GM10266 (cell line): Measurements from ENCODE around the gene CDCA5.
A peak's percentile ranks its signal among the peaks of the same experiment; 100 is the strongest.

Experiments
- DNase-seq: peaks from one replicate; pipeline ENCODE4 v3.0.0; 2012; ENCODE audit errors: extremely low spot score
- TF ChIP-seq, protein P1 (sequence below): IDR thresholded peaks from 2 replicates; pipeline ENCODE4 v1.5.1; 2012; ENCODE audit warnings: mild to moderate bottlenecking, low read depth; ENCODE audit not compliant: control insufficient read depth, insufficient read depth; ENCODE audit errors: missing control alignments

CDCA5 gene

DNA sequence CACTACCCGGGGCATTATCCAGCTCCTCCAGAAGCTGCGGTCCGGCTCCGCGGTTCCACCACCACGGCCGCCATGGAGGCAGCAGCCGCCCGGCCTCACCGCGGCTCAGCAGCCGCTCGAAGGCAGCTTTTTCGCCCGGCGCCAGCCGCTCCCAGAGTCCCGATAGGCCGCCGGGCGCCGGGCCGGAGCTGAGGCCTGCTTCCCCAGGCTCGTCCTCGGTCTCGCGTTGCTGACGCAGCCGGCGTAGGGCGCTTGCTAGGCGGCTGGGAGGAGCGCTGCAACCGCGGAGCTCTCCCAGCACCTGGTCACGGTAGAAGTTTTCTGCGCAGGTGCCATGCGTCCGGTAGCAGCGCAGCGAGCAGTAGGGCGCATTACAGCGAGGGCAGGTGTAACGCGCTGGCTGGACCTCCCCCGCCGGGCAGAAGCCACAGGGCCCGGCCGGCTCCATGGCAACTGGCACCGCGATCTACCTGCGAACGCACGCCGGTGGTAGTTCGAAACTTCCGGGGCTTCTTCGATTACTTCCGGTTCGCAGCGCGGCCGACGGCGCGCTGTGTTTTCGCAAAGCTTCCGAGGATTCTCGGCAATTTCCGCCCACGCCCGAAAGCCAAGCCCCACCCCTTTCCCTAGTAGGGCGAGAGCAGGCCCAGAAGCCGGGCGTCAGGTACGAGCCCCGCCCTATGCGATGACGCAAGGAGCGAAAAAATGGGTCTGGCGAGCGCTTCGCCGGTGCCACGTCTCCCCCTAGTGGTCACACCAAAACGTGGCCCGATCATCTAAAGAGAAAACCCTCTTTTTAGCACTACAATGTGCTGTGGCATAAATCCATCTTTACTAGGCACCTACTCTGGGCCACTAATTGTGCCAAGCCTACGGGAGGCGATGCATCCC is 33.6 kb upstream of the CDCA5 start, which contains the start of gene ZNHIT2:
Gene ZNHIT2, minus strand, starts transcription at position 496 of the 891 bp plus-strand sequence. Its CDS starts 48 bp downstream, at position 448.
- TF ChIP-seq, protein P1, sequence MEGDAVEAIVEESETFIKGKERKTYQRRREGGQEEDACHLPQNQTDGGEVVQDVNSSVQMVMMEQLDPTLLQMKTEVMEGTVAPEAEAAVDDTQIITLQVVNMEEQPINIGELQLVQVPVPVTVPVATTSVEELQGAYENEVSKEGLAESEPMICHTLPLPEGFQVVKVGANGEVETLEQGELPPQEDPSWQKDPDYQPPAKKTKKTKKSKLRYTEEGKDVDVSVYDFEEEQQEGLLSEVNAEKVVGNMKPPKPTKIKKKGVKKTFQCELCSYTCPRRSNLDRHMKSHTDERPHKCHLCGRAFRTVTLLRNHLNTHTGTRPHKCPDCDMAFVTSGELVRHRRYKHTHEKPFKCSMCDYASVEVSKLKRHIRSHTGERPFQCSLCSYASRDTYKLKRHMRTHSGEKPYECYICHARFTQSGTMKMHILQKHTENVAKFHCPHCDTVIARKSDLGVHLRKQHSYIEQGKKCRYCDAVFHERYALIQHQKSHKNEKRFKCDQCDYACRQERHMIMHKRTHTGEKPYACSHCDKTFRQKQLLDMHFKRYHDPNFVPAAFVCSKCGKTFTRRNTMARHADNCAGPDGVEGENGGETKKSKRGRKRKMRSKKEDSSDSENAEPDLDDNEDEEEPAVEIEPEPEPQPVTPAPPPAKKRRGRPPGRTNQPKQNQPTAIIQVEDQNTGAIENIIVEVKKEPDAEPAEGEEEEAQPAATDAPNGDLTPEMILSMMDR = peak; percentile 91
- peak; percentile 94 for DNase-seq

GRCh38 chr11:65116370-65117205 is 32.7 kb upstream of the CDCA5 start:
- no peak for DNase-seq
- TF ChIP-seq, protein P1 = no peak

- TF ChIP-seq, protein P1 = no peak
- no peak for DNase-seq
Observed at GRCh38 chr11:65115361-65116082, 31.7 kb upstream of the CDCA5 start.

GRCh38 chr11:65114538-65115171 is 30.8 kb upstream of the CDCA5 start:
- TF ChIP-seq, protein P1 = no peak
- DNase-seq = no peak

GRCh38 chr11:65113839-65114238 is 30.0 kb upstream of the CDCA5 start:
- TF ChIP-seq, protein P1 = no peak
- no peak for DNase-seq

DNA sequence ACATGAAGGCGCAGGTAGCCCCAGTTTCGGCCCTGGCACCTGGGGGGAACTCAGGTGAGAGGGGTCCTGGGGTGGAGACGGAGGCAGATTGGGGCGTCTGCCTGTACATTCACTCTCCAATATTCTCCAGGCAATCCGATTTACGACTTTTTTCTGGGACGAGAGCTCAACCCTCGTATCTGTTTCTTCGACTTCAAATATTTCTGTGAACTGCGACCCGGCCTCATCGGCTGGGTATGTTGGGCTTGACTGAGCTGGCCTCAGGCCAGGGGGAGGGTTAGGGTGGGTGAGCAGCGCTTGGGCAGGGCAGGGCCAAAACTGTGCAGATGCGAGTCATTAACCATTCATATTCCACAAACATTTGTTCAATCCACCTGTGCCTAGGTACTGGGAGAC is 29.5 kb upstream of the CDCA5 start:
- TF ChIP-seq, protein P1 = no peak
- no peak for DNase-seq
